ENCODE data around the gene MPHOSPH9. TPM values are rescaled to one million over a fixed set of nuclear protein-coding genes. Genes with fewer than 3 reads are reported as not detected.

Gene MPHOSPH9
- total and polyA plus RNA-seq, 10 donors = 7.1 to 97.3 (median 40.0) TPM

- no peaks in the 10 kb centered on the region for H3K36me3 ChIP-seq
- H3K4me3 ChIP-seq = no peak overlapping the region
- H3K9me3 ChIP-seq = no peaks in the 10 kb centered on the region
- no peaks in the 10 kb centered on the region for H3K27me3 ChIP-seq (replicated peaks in 1 of 7)
- peak overlapping the region in 4 of 8 donors; percentile 59 to 87 (median 80) for H3K27ac ChIP-seq
- WGBS, 5 donors = 66 to 81% (median 73%) methylated on average over 14 of the region's 14 CpGs
- TF ChIP-seq CTCF (IDR thresholded peaks at IDR 0.05 in 8 of 11, conservative IDR thresholded peaks at IDR 0.05 in 3 of 11) (no peak), POLR2A (IDR thresholded peaks at IDR 0.05) (no peak), POLR2AphosphoS5 (IDR thresholded peaks at IDR 0.05) (peak in 1 of 3 donors; percentile 11)
- peaks cover 21 to 74% (median 46%) of the 10 kb centered on the region in 6 donors for H3K4me1 ChIP-seq
- intact Hi-C loops (cut with DNase I; ENCODE audit: low total_unique reads) = no loop called here
- DNase-seq = no peak
Observed at GRCh38 chr12:123105211-123105826, 127.6 kb downstream of the MPHOSPH9 start.

GRCh38 chr12:123104809-123105208 is 128.1 kb downstream of the MPHOSPH9 start:
- DNase-seq = no peak
- H3K4me1 ChIP-seq = peaks cover 21 to 74% (median 46%) of the 10 kb centered on the region in 6 donors
- H3K27me3 ChIP-seq (replicated peaks in 1 of 7) = no peaks in the 10 kb centered on the region
- peak overlapping the region in 1 of 8 donors; percentile 21 for H3K27ac ChIP-seq
- no peak for TF ChIP-seq CTCF (IDR thresholded peaks at IDR 0.05 in 8 of 11, conservative IDR thresholded peaks at IDR 0.05 in 3 of 11)
- TF ChIP-seq POLR2AphosphoS5 (IDR thresholded peaks at IDR 0.05) = no peak
- TF ChIP-seq POLR2A (IDR thresholded peaks at IDR 0.05) = no peak
- WGBS, 5 donors = 73 to 86% (median 85%) methylated on average over 4 of the region's 4 CpGs
- no peaks in the 10 kb centered on the region for H3K9me3 ChIP-seq
- no peaks in the 10 kb centered on the region for H3K36me3 ChIP-seq
- intact Hi-C loops (cut with DNase I; ENCODE audit: low total_unique reads) = no loop called here
- H3K4me3 ChIP-seq = no peak overlapping the region

Small RNA genes lying within 50 kb of the gene (small RNA-seq; reads per million reads assigned to genes)
- 0.45 to 1.3 (median 1.0) reads per million in 4 donors for gene RNA5SP375

Other genes starting within 250 kb of the MPHOSPH9 start
- gene PITPNM2, start 82.1 kb downstream of the MPHOSPH9 start, total RNA-seq = 10 to 100 TPM in 4 of 7 donors, 1 to 10 TPM in 3; 7.1 to 23.7 (median 13.9) TPM
- 1 to 10 TPM; 2.2 to 5.2 (median 2.3) TPM for gene PITPNM2, start 82.1 kb downstream of the MPHOSPH9 start, polyA plus RNA-seq
- 10 to 100 TPM; 11.9 to 21.0 (median 14.8) TPM for gene MTRFR, start 295 bp upstream of the MPHOSPH9 start, total RNA-seq
- 10 to 100 TPM; 15.8 to 17.4 (median 17.3) TPM for gene MTRFR, start 295 bp upstream of the MPHOSPH9 start, polyA plus RNA-seq
- gene CDK2AP1, start 38.7 kb upstream of the MPHOSPH9 start, total RNA-seq = 10 to 100 TPM; 40.9 to 91.1 (median 68.2) TPM
- 10 to 100 TPM; 50.5 to 97.1 (median 69.2) TPM for gene CDK2AP1, start 38.7 kb upstream of the MPHOSPH9 start, polyA plus RNA-seq
- 10 to 100 TPM; 25.8 to 35.0 (median 29.8) TPM for gene SBNO1, start 131.7 kb upstream of the MPHOSPH9 start, total RNA-seq
- 1 to 10 TPM; 4.1 to 6.1 (median 4.5) TPM for gene SBNO1, start 131.7 kb upstream of the MPHOSPH9 start, polyA plus RNA-seq
- gene KMT5A, start 151.0 kb upstream of the MPHOSPH9 start, total RNA-seq = 10 to 100 TPM; 28.7 to 40.3 (median 35.6) TPM
- 10 to 100 TPM; 11.3 to 15.9 (median 11.3) TPM for gene KMT5A, start 151.0 kb upstream of the MPHOSPH9 start, polyA plus RNA-seq
- gene RILPL2, start 203.5 kb upstream of the MPHOSPH9 start, total RNA-seq = 10 to 100 TPM; 10.8 to 15.7 (median 12.5) TPM
- 10 to 100 TPM; 14.0 to 18.0 (median 14.8) TPM for gene RILPL2, start 203.5 kb upstream of the MPHOSPH9 start, polyA plus RNA-seq
- 10 to 100 TPM; 18.9 to 36.1 (median 27.8) TPM for gene SNRNP35, start 225.0 kb upstream of the MPHOSPH9 start, total RNA-seq
- 10 to 100 TPM; 36.3 to 63.7 (median 55.4) TPM for gene SNRNP35, start 225.0 kb upstream of the MPHOSPH9 start, polyA plus RNA-seq

Measured in spleen (tissue), 11 donors.